ENCODE measurements around the gene KRT5. TPM values are rescaled to one million over a fixed set of nuclear protein-coding genes. Genes with fewer than 3 reads are reported as not detected.
A peak's percentile ranks its signal among the peaks of the same experiment; 100 is the strongest.

Gene KRT5
- total RNA-seq, 1 experiment from 2014 or later: 89.7 TPM

GRCh38 chr12:52474212-52474611 is 46.0 kb downstream of the KRT5 start:
- Histone ChIP-seq H3K4me1 (replicated peaks; ENCODE audit: insufficient read depth) (no peaks in the 10 kb centered on the region), H3K9me2 (ENCODE audit: insufficient read depth) (no peaks in the 10 kb centered on the region), H2AFZ (no peak overlapping the region), H3K79me2 (ENCODE audit: low read depth) (no peaks in the 10 kb centered on the region), H4K20me1 (ENCODE audit: insufficient read depth) (no peaks in the 10 kb centered on the region), H3F3A (ENCODE audit: insufficient read depth, low read depth) (no peaks in the 10 kb centered on the region), H3K27me3 (ENCODE audit: insufficient read depth, low read depth) (no peaks in the 10 kb centered on the region), H3K4me3 (no peak overlapping the region), H3K4me2 (0 out of 2 replicates have a peak overlapping the region, but pooled peaks have one; percentile 2), H3K36me3 (ENCODE audit: low read depth) (no peaks in the 10 kb centered on the region), H3K9me3 (ENCODE audit: insufficient read depth, low read depth) (no peaks in the 10 kb centered on the region), H3K27ac (no peak overlapping the region)
- ChIA-PET CTCF (no interaction called here), POLR2A (ENCODE audit: unreplicated experiment) (no interaction called here)
- no peak for TF ChIP-seq EZH2 (IDR thresholded peaks at IDR 0.05; ENCODE audit: low read depth)
- TF ChIP-seq, protein P1, sequence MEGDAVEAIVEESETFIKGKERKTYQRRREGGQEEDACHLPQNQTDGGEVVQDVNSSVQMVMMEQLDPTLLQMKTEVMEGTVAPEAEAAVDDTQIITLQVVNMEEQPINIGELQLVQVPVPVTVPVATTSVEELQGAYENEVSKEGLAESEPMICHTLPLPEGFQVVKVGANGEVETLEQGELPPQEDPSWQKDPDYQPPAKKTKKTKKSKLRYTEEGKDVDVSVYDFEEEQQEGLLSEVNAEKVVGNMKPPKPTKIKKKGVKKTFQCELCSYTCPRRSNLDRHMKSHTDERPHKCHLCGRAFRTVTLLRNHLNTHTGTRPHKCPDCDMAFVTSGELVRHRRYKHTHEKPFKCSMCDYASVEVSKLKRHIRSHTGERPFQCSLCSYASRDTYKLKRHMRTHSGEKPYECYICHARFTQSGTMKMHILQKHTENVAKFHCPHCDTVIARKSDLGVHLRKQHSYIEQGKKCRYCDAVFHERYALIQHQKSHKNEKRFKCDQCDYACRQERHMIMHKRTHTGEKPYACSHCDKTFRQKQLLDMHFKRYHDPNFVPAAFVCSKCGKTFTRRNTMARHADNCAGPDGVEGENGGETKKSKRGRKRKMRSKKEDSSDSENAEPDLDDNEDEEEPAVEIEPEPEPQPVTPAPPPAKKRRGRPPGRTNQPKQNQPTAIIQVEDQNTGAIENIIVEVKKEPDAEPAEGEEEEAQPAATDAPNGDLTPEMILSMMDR (conservative IDR thresholded peaks at IDR 0.05): no peak
- intact Hi-C loops (cut with micrococcal nuclease; ENCODE audit: unreplicated experiment): no loop called here
- no TSS peak for BruUV-seq (replicated peaks)
- no peak for DNase-seq

GRCh38 chr12:52473768-52474167 is 46.4 kb downstream of the KRT5 start, which contains the start of gene KRT6C:
Gene KRT6C (minus strand): TSS chr12:52473805. CDS start chr12:52473737, 68 bp downstream.
- CTCF ChIA-PET: no interaction called here
- H3K36me3 ChIP-seq (ENCODE audit: low read depth): no peaks in the 10 kb centered on the region
- 0 out of 2 replicates have a peak within 1 kb of the TSS, but pooled peaks have one; percentile 2 for H3K4me2 ChIP-seq
- H3K9me2 ChIP-seq (ENCODE audit: insufficient read depth): no peaks in the 10 kb centered on the region
- H3K9me3 ChIP-seq (ENCODE audit: insufficient read depth, low read depth): no peaks in the 10 kb centered on the region
- H4K20me1 ChIP-seq (ENCODE audit: insufficient read depth): no peaks in the 10 kb centered on the region
- no peak within 1 kb of the TSS for H3K27ac ChIP-seq
- POLR2A ChIA-PET (ENCODE audit: unreplicated experiment): no interaction called here
- DNase-seq: peak in 1 of 2 experiments; percentile 60
- H2AFZ ChIP-seq: no peak within 1 kb of the TSS
- intact Hi-C loops (cut with micrococcal nuclease; ENCODE audit: unreplicated experiment): no loop called here
- no peaks in the 10 kb centered on the region for H3K4me1 ChIP-seq (replicated peaks; ENCODE audit: insufficient read depth)
- no peak within 1 kb of the TSS for H3K4me3 ChIP-seq
- no TSS peak for BruUV-seq (replicated peaks)
- H3K79me2 ChIP-seq (ENCODE audit: low read depth): no peaks in the 10 kb centered on the region
- no peak for TF ChIP-seq EZH2 (IDR thresholded peaks at IDR 0.05; ENCODE audit: low read depth)
- TF ChIP-seq, protein P1 (conservative IDR thresholded peaks at IDR 0.05): no peak
- H3F3A ChIP-seq (ENCODE audit: insufficient read depth, low read depth): no peaks in the 10 kb centered on the region
- H3K27me3 ChIP-seq (ENCODE audit: insufficient read depth, low read depth): no peaks in the 10 kb centered on the region

GRCh38 chr12:52469853-52470252 is 50.3 kb downstream of the KRT5 start:
- no peak for DNase-seq
- H3K9me3 ChIP-seq (ENCODE audit: insufficient read depth, low read depth): no peaks in the 10 kb centered on the region
- CTCF ChIA-PET: no interaction called here
- H3K9me2 ChIP-seq (ENCODE audit: insufficient read depth): no peaks in the 10 kb centered on the region
- H4K20me1 ChIP-seq (ENCODE audit: insufficient read depth): no peaks in the 10 kb centered on the region
- H3K4me2 ChIP-seq: no peak overlapping the region
- H3K36me3 ChIP-seq (ENCODE audit: low read depth): no peaks in the 10 kb centered on the region
- no peaks in the 10 kb centered on the region for H3K27me3 ChIP-seq (ENCODE audit: insufficient read depth, low read depth)
- TF ChIP-seq, protein P1 (conservative IDR thresholded peaks at IDR 0.05): no peak
- no peak for TF ChIP-seq EZH2 (IDR thresholded peaks at IDR 0.05; ENCODE audit: low read depth)
- no peak overlapping the region for H2AFZ ChIP-seq
- no peaks in the 10 kb centered on the region for H3K4me1 ChIP-seq (replicated peaks; ENCODE audit: insufficient read depth)
- no peaks in the 10 kb centered on the region for H3F3A ChIP-seq (ENCODE audit: insufficient read depth, low read depth)
- intact Hi-C loops (cut with micrococcal nuclease; ENCODE audit: unreplicated experiment): no loop called here
- POLR2A ChIA-PET (ENCODE audit: unreplicated experiment): no interaction called here
- H3K4me3 ChIP-seq: no peak overlapping the region
- no peaks in the 10 kb centered on the region for H3K79me2 ChIP-seq (ENCODE audit: low read depth)
- no TSS peak for BruUV-seq (replicated peaks)
- H3K27ac ChIP-seq: no peak overlapping the region

Measured in PC-9 (cell line).